Measurements from ENCODE around the gene CDK5RAP2.

Gene CDK5RAP2

DNA sequence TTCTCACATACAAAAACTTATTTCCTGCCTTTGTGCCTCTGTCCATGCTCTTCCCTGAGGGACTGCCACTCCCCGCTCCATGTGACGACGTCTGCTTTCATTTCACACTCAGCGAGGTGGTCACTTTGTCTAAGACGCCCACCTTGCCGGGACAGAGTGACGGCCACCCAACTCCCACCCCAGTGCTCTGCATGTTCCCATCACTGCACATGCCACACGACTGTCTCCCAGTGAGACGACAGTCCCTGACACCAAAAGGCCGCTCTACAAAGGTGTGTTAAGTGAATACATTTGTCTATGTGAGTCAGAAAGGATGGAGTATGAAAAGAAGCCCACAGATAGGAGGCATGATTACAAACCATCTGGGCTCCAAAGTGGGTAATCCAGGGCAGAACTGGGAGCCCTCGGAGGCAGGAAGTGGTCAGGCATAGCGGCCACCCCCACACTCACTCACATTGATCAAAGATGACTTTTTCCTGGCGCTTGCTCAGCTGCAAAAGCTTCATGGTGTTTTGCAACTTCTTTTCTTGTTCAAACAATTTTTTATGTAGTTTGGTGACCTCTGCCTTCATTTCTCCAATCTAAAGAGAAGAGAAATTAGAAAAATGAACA is 185.8 kb downstream of the CDK5RAP2 start:
- no peak for DNase-seq

DNA sequence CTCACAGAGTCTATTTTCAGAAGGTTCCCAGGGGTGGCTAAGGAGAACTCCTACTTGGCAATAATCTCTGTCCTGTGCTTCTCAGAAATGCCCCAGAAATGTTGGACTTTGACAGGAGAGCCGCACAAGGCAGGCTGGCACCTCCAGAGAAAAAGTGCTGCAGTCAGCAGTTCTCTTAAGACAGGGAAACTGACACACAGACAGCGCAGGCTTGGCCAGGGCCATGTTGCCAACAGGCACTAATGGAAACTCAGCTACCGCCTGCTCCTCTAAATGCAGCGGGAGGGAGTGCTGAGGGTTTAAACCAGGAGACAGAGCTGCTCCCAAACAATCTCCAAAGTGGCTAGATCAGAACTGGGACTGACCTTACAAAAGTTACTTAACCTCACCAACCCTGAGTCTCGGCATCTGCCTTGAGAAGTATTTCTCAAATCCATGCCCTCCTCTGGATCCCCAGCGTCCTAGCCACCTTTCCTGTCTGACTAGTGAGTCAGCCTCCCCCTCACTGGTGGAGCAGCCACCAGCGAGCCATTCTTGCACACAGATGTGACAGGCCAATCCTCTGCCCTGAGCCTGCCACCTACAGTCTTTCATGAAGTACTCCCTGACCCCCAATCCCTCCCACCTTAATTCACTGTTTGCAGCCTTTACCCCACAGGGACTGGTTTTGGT is 186.4 kb downstream of the CDK5RAP2 start:
- no peak for DNase-seq

DNA sequence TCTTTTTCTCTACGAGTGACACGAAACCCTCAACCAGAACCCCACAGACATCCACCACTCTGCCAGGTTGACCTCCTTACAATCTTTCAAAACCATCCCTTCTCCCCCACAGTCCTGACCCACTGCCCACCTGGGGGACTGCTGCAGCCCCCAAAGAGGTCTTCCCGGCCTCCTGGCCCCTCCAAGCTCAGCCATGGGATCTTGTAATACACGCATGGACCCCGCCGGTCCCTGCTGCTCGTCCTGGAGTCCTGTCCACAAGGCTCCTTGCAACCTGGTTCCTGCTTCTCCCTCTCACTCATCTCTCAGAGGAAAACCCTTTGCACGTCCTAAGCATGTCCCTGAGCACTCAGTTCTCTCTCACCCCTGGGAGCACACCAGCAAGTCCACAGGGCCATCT is 187.3 kb downstream of the CDK5RAP2 start:
- DNase-seq = no peak

DNA sequence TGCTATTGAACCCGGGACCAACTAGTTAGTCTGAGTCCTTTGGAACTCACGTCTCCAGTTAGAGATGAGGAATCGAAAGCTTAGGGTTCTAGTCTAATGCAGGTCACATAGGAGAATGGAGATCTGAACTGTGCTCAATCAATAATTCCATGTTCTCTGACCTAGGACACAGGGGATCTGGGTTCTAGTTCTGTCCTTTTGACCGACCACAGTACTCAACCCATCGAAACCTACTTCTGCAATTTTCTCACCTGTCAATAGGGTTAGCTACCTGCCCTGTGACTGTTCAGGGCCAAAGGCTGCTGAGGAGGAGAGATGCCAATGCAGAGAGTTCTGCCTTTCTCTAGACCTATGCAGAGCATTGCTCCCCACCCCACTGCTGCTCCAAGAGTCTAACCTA is 187.7 kb downstream of the CDK5RAP2 start:
- DNase-seq = no peak

DNA sequence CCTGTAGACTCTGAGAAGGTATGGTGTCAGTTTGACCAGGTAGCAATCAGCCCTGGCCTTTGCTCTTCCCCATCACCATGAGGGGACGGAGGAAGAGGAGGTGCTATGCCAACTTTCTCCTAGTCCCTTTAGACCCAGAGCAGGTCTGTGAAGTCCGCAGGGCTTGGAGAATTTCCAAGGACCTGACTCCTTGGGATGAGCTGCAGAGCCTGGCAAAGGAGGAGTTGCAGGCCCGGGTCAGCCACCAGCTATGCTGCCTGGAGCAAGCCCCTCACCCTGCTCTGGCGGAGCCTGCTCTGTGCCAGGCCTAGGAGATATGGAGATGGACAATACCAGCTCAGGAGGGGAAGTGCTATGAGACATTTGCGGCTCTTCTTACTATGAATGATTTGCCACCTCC is 188.3 kb downstream of the CDK5RAP2 start:
- no peak for DNase-seq

DNA sequence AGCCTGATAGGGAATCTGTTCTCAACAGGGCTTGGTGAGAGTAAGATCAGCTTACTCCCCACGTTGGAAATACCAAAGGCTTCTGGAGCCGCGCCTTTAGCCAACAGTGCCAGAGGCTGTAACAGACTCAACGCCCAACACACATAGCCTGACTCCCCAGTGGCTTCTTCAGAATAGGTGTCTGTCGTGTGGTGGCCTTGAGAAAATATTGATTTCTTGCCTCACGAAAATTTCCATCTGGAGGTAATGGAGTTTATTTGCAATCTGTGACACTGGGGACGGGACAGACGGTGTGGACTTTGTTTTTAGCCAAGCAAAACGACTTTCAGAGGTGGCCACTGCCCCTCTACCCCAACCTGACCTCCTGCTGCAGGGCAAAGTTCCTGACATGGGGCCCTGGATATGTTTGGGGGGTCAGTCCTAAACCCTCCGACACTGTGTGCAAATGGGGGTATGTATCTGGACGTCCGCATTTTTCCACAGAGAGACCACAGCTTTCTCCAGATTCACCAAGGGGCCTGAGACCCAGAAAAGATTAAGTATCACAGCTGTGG is 189.3 kb downstream of the CDK5RAP2 start:
- no peak for DNase-seq

DNA sequence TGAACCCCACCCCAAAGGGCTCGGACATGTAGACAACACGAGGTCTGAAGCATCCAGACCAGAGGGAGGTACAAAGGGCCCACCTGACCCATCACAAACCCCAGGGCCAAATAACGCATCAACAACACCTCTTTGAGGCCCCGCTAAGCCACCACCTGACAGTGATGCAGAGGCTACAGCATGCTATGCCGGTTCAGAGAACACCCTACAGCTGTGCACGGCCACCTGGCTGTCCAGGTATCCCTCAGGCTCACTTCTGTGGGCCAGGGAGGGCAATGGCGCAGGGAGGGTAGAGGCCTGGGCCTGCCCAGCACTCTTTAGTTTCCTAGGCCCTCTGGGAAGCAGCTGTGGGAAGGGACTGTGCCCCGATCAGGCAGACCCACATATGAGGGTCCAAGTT is 190.1 kb downstream of the CDK5RAP2 start:
- no peak for DNase-seq

DNA sequence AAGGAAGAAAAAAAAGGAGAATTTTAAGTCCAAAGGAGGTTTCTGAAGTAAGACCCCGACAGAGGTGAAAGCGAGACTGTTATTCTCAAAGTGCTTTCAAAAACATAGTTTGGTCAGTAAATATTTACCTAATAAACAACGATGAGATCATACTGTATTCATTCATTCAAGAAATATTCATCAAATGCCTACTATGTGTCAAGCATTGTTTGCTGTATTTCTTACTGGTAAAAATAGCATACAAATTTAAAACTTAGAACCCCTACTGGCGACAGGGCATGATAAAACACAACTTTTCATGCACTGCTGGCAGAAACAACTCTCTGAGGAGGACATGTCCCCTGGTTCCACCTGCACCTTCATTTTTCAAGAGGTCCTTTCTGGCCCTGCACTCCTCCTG is 190.7 kb downstream of the CDK5RAP2 start:
- no peak for DNase-seq

DNA sequence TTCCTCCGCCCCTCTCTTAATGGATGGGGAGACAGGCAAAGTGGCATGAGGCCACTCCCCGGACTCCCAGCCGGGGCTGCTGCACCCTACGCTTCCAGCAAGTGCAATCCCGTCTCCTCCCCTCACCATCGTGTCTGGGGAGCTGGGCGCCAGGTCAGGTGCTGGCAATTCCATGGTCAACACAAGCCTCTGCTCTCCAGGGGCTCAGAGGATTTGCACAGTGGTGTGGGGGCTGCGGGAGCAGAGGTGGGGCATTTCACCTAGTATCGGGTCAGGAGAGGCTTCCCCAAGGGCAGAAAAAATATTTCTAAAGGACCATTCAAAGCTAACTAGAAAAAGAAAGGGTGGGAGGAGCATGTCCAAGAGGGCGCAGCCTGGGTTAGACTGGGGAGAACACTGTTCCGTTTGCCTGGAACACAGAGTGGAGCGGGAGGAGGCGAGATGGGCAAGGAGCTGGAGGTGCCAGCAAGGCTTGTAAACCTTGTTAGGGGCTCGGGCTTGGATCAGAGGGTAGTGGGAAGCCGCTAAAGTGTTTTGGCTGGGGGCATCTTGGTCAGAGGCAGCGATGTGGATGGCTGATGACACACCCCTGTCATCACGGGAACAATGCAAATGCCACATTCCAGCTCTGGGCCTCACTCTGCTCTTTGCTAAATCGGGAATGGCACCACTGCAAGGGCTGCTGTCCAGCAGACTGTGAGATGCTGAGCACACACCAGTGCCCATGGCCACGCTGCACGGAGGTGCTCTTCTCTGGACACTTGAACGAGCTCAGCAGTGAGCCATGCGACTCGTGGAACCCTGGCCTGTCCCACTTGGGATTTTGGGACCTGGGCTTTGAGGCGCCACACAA is 191.7 kb downstream of the CDK5RAP2 start:
- no peak for DNase-seq

DNA sequence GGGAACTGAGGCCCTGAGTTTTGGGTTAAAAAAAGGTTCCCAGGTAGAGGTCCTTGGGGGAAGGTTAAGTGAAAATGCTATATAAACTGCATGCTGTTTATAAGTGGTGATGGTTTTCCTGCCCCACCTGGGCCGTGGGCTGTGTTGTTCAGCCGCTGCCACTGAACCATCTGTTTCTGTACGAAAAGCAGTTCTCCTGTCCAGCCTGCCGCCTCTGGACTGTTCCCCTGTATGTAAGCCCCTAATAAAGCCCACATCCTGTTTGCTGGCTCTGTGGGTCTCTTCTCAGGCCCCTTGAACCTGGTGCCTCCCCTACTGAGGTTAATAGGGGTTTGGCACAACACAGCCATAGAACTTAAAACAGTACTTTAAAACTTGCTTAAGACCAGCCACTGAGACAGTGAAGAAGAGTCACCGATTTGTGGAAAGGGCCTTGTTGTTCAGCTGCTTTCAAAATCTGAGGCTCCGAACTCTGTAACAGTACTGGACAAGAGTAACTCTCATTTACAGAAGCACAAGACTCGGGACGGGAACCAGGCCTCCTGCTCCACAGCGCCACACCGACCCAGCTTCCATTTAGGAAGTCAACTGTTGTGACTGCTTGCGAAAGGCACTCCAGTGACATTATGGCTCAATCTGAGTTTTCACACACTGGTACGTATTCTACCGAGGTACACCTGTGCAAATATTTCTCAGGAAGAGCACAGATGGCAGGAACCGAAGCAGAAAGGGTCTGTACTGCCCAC is 192.5 kb downstream of the CDK5RAP2 start:
- no peak for DNase-seq

DNA sequence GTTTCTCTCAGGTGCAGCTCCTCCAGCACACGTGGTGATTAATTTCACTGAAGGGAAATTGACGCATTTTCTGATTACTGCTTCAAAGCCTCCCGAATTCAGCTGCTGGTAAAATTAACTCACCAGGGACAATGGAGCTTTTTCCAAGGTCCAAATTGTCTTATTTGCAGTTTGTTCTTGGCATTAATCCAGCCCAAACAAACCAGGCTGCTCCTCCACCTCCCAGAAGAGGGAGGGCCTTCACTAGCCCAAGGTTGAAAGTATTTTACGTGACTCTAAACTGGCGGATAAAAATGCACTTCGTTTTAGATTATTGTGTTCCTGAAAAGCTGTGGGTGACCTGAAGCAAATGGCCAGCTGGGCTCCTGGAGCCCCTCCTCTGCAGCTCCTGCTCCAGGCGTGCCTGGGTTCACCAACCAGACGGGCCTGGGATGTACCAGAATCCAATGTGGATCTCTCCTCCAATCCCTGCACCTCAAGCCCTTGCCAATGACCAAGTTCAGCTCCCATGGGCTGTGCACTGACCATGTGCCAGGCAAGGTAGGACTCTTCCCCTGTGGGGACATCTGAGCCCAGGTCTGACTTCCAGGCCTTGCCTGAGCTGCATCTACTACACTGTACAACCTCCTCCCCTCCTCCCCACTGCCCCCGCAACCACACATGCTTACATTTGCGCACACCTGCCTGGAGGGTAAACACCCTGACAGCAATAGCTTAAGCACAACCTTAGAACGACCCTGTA is 193.4 kb downstream of the CDK5RAP2 start:
- no peak for DNase-seq

DNA sequence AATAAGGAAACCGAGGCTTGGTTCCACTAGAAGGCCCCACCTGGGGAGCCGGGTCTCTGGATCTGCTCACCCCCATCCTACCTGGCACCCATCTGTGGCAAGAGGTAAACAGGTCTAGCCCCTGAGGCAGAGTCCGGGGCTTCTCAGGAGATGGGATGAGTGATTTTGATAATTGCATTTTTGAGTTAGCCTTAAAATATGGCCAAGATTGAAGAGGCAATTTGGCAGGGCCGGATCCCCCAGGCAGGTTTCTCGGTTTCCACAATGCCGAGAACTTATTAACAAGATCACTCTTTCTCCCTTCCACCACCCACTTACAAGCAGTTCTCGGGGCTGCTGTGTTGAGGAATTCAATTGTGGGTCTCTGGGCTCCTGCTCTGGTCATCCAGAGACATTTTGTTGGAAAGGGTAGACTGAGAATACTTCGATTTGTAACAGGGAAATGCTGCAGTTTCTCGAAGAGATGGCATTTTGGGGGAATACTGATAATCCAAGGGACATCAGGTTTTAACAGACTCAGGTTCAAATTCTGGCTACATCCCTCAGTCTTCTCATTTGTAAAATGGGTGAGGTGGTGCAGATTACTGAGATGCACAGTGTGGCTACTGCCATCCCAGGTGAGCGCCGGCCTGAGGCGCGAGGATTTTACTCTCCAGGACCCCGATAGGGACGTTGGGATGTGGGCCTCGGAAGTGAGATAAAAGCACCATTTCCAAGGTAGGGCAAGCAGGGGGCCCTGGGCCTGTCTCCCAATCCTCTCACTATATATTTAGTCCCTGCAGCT is 194.2 kb downstream of the CDK5RAP2 start:
- DNase-seq = no peak

DNA sequence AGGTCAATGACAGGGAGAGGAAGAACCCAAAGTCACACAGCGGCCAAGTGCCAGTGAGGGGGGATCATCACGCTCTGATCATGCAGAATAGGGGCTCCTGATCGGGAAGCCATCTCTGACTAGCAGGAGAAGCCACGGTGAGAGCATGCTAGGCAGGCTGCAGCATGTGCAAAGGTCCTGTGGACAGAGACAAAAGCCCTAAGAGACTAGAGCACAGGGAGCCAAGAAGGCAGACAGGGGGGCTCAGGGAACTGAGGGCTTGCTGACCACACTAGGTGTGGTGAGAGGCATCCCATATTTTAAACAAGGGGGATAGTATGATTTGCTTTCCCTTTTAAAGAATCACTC is 195.1 kb downstream of the CDK5RAP2 start:
- no peak for DNase-seq

DNA sequence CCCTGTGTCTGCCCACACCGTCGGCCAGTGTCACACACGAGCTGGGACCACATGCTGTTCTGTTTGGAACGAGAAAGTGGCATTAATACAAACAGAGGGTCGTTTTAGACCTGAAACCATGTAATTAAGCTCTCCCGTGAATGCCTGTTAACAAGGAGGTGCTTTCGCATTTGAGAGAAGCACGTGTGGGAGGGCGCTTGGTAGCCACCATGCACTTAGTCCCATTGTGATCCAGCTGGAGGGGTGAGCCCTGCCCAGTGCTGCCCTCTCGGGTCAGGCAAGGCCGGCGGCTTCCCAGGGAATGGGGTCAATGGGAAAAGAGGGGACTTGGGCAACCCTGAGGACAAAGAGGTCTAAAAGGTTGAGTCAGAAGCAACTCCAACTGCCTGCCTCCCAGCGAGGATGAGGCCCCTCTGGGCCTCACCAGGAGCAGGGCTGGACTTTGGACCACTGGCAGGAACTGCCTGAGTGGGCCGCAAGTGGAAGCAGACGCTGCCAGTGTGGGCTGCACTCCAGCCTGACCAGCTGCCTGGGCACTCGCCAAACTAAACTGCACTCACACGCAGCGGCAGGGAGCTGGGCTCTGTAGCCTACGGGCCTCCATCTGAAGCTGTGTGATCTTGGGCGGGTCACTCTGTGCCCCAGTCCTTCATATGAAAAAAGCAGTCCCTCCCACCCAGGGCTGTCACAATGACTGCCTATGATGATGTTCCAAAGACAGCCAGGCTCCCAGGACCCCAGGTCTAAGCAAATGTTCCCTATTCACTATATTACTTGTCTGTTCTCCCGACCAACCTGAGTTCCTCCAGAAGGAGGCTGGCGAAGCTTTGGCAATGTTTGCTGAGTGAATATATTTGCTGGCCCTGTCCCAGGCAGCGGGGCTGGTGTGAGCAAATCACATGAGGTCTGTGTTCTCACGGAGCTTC is 195.7 kb downstream of the CDK5RAP2 start:
- no peak for DNase-seq

DNA sequence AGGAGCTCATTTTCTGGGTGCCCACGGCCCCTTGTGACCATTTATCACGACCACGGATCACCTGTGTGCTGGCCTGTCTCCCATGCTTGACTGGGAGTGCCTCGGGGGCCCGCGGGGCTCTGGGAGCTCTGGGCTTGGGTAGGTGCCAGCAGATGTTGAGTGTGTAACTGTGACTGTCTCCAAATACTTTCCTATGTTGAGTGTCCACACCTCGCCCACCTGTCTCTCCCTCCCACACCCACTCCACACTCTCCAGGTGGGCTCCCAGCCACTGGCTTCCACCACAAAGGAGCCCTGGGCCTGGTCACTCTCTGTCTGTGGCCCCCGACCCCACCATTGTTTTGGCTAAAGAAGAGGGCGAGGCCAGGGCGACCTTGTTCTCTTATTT is 196.4 kb downstream of the CDK5RAP2 start:
- no peak for DNase-seq

DNA sequence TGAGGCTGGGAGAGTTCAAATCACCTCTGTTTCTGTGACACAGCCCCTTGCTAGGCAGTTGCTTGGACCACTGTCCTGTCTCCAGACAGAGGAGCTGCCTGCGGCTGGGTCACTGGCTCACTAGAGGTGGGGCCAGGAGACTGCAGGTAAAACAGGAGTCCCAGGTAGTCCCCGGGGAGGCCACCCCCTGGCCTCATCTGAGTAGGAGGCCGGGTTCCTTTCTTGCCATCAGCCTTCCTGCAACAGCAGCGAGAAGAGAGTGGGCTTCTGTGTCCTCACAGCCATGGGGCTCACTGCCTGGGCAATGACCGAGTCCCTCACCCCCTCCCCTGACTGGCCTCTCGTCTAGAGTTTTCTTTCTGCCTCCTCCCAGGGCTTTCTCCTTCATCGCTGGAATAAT is 197.5 kb downstream of the CDK5RAP2 start:
- DNase-seq = no peak

DNA sequence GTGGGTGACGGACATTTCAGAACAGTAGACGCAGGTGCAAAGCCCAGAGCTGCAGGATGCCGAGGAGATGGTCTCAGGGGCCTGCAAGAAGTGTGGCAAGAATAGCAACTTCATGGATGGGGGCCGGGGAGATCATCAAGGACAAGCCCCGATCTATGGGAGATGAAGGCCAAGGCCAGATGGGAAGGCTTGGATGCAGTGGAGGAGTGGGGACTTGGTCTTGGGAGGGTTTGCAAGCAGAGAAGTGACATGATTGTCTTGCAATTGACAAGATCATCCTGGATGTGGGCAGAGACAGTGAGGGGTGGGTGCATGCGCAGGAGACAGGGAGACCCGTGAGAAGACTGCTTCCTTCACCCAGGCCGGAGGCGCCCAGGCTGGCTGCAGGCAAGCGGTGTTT is 198.1 kb downstream of the CDK5RAP2 start:
- no peak for DNase-seq

DNA sequence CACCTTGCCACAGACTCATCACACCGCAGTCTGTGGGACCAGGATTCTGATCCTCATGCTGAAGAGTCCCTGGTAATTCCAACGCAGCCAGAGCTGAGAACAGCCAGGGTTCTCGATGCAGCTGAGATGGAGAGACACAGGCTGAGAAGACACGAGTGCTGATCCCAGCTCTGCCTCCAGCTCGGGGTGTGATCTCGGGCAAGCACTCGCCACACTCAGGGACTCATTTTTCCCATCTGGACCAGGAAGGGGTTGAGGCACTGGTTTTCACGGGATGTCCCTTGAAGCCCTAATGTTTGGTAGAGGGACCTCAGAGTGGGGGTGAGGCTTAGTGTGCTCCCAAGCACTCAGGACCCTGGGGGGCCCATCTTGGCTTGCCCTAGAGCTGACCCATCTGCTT is 200.4 kb downstream of the CDK5RAP2 start:
- DNase-seq = no peak

DNA sequence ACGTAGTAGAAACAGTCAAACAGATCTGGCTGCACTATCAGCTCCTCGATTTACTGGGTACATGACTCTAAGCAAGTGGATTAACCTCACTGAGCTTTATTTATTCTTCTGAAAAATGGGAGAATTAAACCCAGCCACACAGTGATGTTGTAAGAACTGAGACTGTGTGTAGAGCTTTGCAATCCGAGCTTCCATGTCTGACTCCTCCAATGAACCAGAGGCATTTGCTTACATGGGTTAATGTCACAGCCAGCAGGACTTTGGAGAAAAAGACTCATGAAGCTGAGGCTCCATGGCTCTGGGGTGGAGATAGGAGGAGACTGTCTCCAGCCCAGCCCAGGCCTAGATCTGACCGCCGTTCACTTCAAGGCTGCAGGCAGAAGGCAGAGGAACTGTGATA is 201.3 kb downstream of the CDK5RAP2 start:
- no peak for DNase-seq
